GM21825 (cell line): ENCODE measurements around the gene STK35.

Experiments used
- ATAC-seq: cut with Tn5 transposase; IDR thresholded peaks from one replicate; pipeline ENCODE4 v1.9.1; 2021; ENCODE audit warnings: mild to moderate bottlenecking, moderate library complexity; ENCODE audit not compliant: unreplicated experiment

Gene STK35

DNA sequence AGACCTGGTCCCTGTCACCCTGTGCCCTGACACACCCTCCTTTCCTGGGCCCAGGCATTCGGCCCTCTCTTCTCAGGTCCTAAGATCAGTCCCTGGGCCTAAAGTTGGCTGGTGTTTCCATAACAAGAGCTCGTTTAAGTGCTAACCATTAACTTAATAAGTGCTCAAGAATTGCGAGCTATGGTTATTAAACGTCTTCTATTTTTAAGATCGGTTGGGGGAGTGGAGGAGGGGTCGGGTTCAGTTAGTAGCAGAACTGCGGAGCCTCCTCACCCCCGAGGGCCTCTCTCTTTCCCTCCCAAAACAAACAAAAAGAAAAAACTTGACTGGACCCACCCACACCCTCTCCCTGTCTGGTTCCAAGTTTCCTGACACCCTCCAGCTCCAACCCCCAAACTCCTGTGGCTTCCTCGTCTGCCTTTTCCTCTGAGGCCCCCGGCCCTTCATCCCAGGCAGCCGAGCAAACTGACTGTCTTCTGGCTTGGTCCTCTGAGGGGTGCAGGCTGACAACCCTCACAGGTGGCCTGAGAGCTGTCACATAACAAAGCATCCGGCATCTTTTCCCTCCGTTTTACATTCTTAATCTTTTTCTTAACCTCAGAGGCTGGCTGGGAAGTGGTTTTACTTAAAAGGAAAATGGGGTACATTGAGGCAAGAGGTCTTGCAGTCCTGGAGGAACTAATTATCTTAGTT is 2.0 kb downstream of the STK35 start:
- peak; percentile 8 for ATAC-seq

DNA sequence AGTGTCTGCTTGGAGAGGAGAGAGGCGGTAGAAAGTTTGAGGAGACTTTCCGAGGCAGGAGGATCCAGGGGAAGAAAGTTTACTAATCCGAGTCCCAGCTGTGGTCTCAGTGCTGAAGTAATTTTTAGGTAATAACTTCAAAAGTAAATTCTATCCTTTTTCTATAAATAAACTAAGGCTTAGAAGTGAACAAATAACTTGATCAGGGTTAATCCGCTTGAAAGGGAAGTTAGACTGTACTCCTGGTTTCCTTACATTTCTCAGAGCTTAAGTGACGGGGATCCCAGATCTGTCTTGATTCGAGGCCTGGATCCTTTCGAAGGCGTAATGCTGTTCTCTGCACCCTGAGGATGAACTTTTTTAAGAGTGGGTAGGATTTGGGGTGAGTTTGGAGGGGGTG is 2.6 kb downstream of the STK35 start:
- no peak for ATAC-seq

DNA sequence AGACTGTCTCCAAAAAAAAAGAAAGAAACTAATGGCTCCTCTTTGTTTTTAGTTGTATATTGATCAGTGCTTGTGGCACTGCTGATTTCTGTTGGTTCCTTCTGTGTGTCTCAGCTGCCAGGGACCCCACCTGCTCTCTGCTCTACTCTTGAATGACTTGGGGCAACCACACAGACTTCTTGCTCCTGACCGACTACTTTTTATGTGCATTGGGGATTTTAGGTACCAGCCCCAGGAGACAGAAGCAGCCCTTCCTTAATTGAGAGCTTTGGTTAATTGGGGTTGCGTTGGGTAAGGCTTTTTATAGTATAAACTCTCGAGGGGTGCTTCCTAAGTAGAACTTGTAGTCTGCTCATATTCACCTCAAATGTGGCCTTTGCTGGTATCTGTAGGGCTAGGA is 6.9 kb downstream of the STK35 start:
- ATAC-seq, result no peak

DNA sequence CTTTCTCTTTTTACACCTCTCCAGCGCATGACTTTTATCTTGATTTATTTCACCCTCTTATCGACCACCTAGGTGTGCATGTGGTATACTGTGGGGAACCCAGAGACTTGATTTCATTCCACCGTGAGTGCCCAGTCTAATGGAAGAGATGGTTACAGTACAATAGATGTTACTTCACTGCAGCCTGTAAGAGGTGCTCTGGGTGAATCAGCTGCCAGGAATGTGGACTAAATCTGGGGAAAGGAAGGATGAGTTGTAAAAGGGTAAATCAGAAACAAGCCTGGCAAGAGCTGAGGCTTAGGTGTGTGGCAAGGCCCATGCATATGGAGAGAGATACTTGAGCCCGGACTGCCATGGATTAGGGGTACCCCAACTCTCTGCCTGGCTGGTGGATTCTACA is 7.4 kb downstream of the STK35 start:
- ATAC-seq, result no peak

DNA sequence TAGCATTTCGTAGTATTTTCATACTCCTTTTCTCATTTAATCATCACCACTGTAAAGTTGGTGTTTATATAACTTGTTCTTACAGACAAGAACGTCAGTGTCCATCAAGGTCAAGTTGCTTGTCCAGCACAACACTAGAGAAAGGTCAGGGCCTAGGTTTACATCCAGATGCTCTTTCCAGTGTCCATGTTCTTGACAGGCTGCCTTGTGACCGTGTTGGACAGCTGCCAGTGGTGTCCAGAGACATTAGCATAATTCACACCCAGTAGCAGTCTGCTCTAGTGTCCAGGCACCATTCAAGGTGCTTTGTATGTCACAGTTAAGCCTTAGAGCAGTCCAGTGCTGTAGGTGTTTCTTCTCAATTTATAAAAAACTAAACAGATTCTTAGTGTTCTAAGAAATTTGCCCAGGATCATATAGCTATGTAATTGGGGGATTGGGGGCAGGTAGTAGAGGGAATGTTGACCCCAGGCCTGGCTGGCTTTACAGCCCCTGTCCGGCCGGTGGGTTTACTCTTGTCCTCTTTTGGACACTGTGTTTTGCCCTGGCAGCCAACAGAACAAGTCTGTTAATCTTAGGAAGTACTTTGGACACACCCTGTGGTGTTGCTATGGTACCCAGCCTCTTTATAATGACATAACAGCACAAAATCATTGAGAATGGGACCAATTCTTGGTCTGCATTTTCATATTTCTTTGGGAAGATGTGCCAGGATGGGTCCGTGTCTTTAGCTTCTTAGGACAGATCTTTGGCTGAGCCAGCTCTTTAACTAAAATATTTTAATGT is 8.0 kb downstream of the STK35 start:
- no peak for ATAC-seq

DNA sequence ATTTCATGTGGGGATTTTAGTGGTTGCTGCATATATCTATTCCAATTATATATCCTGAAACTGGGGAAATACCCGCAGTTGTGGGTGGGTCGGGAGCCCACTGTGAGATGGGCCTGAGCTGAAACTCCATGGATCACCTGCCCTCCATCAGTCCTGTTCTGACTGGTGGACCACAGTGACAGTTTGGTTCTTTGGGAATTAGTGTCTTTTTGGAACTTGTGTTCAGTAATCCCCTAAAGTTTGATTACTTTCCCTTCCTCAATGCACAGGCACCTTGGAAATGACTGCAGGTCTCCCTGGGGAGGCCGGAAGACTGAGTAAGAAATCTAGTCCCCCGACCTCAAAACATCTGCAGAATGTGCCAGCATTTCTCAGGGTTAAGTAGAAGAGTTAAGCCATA is 11.3 kb downstream of the STK35 start:
- ATAC-seq, result no peak

DNA sequence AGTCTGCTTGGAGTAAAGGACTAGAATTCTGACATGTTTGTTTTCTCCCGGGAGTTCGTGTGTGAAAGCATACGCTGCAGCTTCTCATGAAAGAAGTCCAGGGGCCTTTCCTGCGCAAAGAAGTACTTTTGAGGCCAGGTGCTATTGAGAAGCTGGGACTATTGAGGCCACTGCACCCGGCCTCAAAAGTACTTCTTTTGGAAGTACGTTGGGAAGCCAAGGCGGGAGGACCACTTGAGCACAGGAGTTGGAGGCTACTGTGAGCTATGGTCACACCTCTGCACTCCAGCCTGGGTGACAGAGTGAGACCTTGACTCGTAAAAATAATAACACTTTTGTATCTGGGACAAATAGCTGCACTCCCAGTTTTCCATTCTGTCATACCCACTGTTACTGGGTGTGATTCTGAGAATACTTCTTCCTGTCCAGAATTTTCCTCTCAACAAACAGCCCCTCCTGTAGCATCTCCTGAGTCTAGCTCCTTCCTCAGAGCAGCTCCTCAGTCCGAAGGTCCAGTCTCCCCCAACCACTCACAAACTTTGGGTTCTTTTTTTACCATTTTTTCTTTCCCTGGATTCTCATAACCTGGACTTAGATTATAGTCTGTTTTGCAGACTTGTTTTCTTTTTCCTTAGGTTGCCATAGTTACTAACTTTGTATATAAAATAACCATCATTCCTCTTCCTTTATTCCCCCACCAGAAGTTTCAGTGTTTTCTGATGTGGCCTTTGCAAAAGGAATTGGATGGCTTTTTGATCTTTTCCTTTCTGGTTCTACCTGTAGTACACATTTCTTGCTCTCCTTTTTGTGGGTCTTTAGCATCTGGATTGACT is 12.7 kb downstream of the STK35 start:
- ATAC-seq, result no peak

DNA sequence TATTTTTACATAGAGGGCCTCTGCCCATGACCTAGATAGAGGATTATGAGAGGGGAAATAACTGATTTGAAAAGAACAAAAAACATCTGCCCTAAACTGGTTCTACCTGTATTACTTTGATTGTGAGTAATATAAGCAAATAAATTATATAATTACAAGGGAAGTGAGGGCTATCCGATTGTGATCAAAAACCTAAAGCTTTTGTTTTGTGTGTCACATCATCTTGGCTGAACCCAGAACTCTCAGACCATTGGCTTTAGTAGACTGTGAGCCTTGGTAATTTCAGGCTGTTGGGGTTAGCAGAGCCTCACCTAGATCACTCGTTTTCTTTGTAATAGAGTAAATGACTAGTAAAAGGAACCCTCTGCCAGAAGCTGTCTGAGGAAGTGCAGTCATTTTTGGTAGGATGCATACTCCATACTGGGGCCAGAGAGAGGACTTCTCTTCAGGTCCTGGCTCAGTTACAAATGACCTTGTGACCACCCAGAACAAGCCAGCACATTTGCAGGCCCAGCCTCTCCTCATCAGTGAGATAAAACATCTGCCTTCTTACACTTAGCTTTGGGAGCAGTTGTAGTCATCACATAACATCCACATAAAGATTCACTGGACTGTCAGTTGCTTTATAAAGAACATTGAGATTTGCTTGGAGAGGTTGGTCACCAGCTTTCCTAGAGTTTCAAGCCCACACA is 13.5 kb downstream of the STK35 start:
- ATAC-seq, result no peak

DNA sequence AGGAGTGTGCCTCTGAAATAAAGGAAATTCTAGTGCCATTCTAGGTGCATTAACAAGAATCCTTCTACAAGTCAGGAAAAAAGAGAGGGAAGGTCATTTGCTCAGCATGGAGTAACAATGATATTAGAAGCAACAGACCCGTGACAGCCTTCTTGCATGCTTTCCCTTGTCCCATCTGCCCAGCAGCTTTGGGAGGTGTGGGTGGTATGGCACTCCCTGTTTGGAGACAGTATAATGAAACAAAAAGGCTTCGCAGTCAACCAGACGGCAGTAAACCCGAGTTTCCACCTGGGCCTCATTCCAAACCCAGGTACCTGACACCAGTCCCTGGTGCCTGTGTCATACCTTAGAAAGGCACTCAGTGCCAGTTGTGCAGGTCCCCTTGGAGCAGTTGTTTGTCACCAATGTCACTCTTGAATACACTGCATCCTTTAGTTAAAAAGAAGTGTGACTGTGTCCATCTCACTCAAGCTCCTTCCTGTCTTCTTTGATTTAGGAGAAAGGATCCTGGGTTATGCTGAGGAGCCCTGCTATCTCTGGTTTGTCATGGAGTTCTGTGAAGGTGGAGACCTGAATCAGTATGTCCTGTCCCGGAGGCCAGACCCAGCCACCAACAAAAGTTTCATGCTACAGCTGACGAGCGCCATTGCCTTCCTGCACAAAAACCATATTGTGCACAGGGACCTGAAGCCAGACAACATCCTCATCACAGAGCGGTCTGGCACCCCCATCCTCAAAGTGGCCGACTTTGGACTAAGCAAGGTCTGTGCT is 14.7 kb downstream of the STK35 start:
- ATAC-seq, result no peak

DNA sequence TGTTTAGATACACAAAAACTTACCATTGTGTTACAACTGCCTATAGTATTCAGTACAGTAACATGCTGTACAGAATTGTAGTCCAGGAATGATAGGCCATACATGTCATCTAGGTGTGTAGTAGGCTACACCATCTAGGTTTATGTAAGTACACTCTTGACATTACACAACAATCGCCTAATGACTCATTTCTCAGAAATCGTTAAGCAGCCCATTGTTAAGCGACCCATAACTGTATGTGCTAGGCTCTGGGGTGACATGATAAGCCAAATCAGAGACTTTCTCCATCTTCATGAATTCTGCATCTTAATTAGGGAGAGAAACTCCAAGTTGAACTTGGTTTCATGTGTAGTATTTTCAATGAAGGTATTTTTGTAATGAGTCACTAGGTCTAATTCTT is 17.2 kb downstream of the STK35 start:
- ATAC-seq, result no peak

DNA sequence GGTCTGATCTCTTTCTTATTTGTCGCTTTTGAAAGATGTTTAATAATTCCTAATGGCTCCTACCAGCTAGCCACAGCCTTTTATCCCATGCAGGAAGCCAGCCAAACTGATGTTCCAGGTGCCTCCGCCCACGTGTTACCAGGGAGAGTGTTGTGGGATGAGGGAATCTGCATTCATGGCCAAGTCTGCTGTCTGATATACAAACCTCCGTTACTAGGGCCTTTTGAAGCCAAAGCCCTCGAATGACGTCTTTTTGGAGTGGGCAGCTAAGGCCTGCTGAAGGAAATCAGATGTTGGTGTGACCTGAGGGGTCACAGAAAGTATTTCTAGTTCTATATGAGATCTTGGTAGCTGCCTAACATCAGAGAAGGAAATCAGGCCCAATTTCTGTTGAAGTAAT is 21.3 kb downstream of the STK35 start:
- no peak for ATAC-seq

DNA sequence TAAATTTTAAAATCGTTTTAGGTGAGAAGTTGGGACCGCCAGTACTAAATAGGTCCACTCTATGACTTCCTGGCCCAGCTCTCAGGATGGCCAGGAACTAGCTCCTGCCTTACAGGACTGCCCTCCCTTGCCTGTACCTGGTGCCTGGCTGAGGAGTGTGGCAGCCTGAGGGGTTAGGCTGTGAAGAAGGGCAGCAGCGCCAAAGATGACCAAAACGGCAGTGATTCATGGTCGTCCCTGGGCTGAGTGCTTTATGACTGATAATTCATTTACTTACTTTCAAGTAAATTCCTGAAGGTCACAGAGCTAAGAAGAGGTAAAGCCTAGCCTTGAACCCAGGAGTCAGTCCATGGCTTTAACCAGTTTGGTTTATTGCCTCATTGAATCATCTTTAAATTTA is 22.1 kb downstream of the STK35 start:
- no peak for ATAC-seq

DNA sequence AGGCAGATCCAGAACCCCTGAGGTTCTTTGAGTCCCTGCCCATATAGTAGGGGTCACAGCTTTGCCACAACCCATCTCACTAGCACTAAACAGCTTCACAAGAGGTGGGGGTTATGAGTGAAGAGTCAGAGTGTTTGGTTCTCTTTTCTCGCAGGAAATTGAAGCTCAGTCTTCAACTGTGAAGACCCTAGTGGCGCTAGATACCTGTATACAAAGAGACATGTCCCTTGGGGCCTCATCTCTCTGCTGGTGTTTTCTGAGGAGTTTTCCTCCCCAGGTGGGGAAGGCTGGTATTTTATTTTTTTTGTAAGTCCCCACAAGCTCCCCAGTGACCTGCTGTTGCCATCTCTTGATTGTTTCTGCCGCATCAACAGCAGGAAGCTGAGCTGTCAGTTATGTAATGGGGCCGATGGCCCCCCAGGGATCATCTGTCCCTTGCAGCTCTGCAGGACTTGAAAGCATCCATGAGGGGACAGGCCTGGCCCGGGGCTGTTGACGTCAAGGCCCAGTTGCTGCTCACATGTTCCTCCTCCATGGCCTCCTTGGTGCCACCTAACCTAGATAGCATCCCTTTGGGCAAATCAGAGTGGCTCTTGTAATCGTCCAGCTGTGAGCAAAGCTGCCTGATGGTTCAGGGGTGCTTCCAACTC is 23.1 kb downstream of the STK35 start:
- ATAC-seq, result no peak

DNA sequence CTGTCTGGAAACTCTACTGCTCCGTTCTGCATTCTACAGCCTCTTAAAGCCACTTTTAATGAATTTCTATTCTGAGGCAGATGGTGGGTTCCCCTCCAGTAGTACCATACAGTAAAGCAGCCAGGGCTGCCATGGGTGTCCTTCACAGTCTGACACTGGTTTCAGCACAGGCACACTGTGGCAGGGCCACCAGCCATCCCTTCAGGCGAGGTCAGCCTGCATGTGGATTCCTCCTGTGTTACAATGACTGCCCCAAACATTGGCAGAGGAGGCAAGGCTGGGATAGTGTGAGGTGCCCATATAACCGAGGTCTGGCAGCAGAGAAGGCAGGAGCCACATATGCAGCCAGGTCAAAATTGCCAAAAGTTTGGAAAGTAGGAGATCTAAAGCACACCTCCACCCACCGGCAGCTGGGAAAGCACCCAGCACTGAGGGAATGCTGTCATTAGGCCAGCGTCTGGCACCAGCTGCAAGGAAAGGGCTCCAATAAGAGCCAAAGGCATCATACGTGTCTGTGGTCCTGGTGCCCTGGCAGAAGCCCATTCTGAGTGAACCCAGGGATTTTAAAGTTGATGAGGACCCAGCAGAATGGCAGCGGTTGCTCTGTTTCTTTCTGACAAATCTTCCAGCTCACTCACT is 24.0 kb downstream of the STK35 start:
- no peak for ATAC-seq

DNA sequence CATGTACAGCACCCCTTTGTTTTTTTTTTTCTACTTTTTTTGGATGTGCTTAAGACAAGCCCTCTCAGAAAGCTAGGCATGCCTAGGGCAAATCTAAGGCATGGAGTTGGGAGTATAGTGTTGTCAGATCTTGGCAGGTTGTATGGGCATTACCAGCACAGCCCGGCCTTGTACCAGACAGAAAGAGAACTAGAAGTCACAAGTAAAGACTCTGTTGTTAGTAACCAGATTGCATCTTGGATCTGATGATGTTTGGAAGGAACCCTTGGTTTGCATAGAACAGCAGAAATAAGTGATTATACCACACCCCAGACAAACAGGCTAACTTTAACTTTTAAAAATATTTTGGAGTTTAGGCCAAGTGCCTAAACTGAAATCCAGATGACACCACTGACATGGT is 25.6 kb downstream of the STK35 start:
- ATAC-seq, result no peak

DNA sequence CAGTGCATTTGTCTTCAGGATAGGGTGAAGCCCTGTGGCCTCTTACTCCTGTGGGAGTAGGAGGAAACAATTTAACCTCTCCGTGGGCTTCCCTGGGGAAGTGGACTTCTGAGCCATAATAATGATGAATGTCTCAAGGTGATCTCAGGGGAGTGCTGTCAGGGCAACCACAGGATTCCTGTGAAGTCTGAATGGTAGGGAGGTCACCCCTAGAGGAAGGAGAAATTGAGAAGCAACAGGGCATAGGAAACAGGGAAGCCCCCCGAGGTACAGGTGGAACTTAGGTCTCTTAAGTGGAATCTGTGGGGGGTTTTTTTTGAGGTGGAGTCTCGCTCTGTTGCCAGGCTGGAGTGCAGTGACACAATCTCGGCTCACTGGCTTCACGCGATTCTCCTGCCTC is 26.9 kb downstream of the STK35 start:
- ATAC-seq, result no peak

DNA sequence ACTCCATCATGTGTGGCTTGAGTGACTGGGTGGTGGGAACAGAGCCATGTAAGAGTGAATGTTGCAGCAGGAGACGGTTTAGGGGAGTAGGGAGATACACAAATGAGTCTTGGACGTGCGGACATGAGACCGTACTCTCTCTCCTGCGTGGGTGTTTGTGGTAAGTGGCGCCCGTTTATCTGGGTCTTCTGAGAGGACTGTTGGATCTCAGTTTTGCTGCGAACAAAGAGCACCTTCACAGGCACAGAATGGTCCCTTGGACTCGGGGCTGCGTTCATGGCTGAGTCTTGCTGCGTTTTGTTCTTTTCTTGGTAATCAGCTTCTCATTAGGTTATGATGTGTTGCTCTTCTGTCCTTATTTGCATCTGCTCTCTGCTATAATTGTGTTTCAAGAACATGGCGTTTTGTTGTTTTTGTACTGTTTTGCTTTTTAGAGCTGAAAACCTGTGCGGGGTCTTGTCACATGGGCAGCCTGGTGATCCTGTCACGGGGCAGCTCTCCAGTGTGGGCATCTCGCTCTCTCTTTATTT is 28.5 kb downstream of the STK35 start:
- ATAC-seq, result no peak

DNA sequence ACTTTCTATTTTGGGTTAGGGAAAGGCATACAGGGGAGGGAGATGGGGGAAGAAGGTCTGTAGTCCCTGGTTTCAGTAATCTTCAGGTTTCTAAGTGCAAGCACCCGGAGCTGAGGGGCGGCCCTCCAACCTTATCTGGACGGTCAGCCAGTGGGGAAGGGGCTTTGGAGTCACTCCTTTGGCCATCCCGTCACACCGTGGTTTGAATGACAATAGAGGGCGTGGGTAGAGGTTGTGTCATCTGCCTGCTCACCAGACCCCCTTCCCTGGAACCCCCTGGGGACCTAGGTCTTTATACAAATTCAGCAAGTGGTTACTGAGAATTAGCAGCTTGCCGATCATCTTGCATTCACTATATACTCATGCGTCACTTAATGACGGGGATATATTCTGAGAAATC is 29.1 kb downstream of the STK35 start:
- ATAC-seq, result no peak

DNA sequence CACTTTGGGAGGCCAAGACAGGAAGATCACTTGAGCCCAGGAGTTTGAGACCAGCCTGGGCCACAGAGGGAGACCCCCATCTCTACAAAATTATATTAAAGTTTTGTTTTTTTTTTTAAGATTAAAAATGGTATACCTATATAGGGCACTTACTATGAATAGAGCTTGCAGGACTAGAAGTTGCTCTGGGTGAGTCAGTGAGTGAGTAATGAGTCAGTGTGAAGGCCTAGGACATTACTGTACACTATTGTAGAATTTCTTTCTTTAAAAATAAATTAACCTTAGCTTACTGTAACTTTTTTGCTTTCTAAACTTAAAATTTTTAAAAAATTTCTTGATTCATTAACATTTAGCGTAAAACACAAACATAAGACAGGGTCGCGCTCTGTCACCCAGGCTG is 29.7 kb downstream of the STK35 start:
- ATAC-seq, result no peak
